ENCODE data around the gene KDM2A.
"Not testable (repeated sequence)": the region's sequence is repeated elsewhere in the genome, so short reads cannot be mapped to it uniquely, and the experiment has no call there.

Gene KDM2A

DNA sequence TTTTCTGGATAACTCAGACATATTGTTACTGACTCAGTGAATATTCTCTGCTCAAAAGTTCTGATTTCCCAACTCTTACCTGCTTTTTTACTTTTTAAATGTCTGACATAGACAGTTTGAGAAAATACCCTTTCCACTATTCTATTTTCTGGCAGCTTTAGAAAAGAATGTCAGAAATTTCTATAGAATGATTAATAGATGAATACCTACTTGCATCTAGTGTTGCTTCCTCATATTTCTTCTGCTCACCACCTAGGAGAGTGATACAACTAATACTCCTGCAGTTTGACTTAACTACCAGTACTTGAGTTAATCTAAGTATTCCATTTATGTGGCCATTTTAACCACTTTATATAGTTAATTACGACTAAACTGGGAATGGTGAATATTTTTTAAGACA, 55.2 kb downstream of the KDM2A start:
- no peak for DNase-seq

DNA sequence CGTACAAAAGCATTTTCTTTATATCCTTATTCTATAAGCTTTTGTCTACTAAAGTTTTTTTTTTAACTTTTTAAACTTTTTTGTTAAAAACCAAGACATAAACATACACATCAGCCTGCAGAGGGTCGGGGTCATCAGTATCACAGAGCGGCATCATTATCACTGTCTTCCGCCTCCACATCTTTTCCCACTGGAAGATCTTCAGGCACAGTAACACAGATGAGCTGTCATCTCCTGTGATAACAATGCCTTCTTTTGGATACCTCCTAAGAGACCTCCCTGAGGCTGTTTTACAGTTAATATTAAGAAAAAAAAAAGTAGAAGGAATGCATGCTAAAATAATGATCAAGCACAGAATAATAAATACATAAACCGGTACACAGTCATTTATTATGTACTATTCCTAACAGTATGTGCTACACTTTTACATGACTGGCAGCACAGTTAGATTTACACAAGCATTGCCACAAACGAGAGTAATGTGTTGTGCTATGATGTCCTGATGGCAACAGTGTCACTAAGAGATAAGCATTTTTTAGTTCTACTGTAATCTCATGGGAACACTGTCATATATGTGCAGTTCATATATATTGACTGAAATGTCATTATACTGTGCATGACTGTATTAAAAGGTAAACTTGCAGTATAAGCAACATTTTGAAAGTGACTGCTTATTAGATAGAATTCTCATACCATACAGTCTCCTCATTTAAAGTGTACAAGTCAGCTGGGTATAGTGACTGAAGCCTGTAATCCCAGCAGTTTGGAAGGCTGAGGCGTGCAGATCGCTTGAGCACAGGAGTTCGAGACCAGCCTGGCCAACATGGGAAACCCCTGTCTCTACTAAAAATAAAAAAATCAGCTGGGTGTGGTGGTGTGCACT, 58.6 kb downstream of the KDM2A start:
- no peak for DNase-seq

DNA sequence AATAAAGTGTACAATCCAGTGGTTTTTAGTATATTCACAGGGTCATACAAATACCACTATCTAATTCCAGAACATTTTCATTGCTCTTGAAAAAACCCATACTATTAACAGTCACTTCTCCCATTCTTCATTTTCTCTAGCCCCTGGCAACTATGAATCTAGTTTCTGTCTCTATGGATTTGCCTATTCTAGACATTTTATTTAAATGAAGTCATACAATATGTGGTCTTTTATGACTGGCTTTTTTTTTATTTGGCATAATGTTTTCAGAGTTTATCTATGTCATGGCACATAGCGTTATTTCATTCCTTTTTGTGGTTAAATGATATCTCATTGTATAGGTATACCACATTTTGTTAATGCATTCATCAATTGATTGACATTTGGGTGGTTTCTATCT, 59.4 kb downstream of the KDM2A start:
- no peak for DNase-seq

DNA sequence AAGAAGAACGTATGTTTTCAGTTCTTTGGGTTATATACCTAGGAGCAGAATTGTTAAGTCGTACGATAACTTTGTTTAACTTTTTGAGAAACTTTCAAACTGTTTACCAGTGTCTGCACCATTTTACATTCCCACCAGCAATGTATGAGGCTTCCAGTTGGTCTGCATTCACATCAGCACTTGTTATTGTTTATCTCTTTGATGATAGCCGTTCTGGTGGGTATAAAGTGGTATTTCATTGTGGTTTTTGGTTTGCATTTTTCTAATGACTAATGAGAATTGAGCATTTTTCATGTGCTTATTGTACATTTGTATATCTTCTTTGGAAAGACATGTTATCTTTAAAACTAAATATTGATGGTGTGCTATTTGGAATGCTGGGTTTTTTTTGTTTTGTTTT, 59.8 kb downstream of the KDM2A start:
- DNase-seq: no peak

DNA sequence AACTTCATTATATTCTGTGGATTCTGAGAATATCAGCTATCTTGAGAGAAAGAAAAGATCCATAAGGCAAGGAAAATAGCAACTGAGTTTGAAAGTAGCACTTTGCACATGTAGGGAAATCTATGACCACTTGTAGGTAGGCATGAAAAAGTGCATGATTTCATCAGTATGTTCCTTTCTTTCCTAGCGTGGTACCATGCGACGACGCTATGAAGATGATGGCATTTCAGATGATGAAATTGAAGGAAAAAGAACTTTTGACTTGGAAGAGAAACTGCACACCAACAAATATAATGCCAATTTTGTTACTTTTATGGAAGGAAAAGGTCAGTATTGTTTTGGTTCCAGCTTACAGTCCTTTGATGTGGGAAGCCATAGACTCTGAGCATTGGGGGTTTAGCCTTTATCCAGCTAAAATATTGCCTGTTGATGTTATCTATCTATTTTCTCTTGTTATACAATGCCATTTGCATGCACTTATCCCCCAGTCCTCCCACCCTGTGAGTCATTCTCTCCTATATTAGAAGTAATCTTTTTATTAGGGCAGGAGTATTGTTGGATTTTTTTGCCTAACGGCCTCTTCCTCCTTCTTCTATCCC, 60.9 kb downstream of the KDM2A start:
- DNase-seq: no peak

DNA sequence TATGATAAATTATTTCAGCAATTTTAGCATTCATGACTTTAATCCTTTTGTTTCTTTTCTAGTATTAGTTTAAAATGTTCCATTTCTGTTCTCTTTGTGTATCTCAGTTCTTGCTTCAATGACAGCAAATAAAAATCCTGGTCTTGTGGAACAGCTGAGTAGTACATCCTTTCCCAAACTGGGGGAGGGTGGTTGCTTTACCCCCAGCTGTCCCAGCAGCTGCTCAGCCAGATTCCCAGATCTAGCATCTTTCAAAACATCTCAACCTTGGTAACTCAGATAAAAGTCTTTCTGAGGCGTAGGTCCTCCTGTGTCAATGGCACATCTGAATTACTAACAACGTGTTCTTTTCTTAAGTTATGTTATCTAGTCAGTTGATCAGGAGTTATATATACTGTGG, 75.0 kb downstream of the KDM2A start:
- DNase-seq: no peak

DNA sequence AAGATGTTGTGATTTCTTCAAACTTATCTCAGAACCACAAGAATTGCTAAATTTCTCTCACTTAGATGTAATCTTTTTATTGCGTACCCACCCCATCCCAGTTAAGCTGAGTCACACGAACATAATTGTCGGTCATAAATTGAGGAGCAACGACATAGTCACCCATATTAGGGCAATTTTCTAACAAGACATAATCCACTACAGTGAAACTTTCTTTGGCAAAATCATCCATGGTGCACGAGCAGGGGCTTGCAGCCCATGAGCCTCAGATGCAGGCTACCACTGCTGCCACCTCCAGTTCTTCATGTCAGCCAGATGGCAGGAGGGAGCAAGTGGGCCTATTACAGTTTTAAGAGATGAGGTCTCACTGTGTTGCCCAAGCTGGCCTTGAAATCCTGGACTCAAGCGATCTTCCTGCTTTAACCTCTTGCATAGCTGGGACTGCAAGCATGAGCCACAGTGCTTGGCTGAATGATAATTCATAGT, 77.0 kb downstream of the KDM2A start:
- no peak for DNase-seq

DNA sequence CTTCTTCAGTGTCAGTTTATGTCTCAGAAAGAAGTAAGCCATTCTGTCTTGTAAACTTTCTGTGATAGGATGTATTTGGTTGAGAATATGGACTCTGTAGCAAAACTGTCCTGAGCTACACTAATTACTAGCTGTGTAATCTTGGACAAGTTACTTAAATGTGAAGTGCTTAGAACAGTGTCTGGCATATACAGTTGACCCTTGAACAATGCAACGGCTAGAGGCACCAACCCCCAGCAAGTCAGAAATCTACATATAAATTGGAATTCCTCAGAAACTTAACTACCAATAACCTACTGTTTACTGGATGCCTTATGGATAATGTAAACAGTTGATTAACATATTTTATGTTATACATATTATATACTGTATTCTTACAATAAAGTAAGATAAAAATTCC, 78.5 kb downstream of the KDM2A start:
- DNase-seq: no peak

DNA sequence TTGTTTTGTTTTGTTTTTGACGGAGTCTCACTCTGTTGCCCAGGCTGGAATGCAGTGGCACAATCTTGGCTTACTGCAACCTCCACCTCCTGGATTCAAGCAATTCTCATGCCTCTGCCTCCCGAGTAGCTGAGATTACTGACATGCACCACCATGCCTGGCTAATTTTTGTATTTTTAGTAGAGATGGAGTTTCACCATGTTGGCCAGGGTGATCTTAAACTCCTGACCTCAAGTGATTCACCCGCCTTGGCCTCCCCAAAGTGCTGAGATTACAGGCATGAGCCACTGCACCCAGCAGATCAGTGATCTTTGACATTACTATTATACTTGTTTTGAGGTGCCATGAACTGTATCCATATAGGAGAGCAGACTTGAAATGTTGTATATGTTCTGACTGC, 79.7 kb downstream of the KDM2A start:
- not testable (repeated sequence) for DNase-seq

DNA sequence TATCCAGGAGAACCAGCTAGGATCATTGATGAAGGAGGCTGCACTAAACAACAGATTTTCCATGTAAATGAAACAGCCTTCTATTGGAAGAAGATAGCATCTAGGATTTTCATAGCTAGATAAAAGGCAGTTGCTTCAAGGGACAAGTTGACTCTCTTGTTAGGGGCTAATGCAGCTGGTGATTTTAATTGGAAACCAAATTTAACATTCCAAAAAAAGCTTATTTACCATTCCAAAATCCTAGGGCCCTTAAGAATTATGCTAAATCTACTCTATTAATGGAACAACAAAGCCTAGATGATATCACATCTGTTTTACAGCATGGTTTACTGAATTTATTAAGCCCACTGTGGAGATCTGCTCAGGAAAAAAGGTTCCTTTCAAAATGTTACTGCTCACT, 80.7 kb downstream of the KDM2A start:
- DNase-seq: no peak

DNA sequence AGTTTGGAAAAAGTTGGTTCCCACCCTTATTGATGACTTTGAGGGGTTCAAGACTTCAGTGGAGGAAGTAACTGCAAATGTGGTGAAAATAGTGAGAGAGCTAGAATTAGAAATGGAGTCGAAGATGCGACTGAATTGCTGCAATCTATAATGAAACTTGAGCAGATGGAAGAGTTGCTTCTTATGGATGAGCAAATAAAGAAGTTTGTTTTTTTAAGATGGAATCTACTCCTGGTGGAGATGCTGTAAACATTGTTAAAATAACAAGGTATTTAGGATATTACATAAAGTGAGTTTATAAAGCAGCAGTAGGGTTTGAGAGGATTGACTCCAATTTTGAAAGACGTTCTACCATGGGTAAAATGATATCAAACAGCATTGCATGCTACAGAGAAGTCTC, 83.0 kb downstream of the KDM2A start:
- no peak for DNase-seq

DNA sequence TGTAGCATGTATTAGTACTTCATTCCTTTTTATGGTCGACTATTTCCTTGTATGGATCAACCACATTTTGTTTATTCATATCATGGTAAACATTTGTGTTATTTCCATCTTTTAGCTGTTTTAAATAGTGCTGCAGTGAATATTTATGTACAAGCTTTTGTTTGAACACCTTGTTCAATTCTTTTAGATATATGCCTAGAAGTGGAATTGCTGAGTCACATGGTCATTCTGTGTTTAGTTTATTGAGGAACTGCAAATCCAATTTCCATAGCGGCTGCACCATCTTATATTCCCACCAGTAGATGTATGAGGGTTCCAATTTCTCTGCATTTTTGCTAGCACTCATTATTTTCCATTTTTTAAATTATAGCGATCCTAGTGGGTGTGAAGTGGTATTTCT, 85.8 kb downstream of the KDM2A start:
- no peak for DNase-seq

DNA sequence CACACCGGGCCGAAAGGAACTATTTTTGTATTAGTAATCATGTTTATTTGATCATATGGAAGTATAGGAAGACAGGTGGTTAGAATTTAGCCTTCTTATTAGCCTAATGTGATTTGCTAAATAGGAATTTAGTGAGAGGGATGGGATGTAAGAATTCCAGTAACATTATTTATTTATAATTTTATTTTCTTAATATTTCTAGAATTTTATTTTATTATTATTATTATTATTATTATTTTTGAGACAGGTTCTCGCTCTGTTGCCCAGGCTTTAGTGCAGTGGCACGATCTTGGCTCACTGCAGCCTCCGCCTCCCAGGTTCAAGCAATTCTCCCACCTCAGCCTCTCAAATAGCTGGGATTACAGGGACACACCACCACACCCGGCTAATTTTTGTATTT, 90.2 kb downstream of the KDM2A start:
- not testable (repeated sequence) for DNase-seq

DNA sequence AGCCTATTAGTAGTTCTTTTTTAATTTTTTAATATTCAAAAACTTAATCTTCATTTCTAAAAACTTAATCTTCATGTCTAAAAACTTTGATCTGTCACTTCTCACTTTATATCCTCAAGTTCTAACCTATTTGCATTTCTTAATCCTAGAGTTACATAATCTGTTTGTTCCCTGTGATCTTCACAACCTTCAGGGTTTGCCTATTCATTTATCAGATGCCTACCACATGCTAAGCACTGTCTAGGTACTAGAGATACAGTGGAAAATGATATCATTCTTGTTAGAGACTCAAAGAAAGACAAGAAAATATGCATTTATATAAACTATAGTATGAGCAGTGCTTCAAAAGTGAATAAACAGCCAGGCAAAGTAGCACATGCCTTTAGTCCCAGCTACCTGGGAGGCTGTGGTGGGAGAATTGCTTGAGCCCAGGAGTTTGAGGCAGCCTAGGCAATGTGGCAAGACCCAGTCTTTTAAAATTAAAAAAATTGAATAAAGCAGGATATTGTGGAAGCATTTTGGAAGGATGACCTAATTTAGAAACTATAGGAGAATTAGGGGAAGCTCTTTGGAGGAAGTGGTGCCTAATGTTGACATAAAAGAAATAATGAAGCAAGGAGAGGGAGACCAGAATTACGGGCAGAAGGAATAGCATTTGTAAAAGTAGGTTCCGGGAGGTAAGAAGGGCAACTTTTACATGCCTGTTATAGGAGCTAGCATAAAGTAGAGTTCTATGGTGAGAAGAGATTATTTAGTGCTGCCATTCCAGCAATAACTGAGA, 92.8 kb downstream of the KDM2A start:
- no peak for DNase-seq

DNA sequence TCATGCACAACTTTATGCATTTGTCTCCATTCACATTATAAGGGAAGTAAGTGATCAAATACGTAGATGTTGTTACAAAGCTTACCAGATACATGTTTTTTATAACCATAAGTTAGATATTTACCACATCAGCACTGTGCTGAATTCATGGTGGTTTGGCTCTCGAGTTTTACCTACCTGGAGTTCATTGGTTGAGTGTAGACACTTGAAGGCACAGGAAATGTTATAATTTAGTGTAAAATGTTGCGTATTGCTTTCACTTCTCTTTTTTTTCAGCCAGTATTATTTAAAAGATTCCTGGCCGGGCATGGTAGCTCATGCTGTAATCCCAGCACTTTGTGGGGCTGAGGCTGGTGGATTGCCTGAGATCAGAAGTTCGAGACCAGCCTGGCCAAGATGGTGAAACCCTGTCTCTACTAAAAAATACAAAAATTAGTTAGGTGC, 94.1 kb downstream of the KDM2A start:
- DNase-seq: no peak

DNA sequence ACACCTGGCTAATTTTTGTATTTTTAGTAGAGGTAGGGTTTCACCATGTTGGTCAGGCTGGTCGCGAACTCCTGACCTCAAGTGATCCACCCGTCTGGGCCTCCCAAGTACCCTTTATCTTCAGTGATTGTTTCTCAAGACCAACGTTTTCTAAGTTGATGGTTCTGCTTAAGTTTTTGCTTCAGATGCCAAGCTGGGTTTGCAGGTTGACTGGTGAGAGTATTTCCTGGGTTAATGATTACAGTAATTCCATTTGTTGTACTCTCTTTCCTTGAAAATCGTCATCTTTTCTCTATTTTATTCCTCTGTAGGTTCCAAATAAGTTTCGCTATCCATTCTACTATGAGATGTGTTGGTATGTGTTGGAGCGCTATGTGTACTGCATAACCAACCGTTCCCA, 108.7 kb downstream of the KDM2A start:
- no peak for DNase-seq

DNA sequence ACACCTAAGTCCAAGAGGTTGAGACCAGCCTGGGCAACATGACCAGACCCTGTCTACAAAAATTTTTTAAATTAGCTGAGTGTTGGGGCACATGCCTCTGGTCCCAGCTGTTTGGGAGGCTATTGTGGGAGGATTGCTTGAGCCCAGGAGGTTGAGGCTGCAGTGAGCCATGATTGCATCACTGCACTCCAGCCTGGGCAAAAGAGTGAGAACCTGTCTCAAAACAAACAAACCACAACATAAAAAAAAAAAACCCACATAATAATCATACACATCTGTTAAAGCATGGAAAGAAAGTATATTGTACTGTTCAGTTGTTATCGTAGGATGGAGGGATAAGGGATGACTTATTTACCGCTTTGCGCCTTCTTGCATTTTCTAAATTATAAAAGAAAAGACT, 111.3 kb downstream of the KDM2A start:
- no peak for DNase-seq

DNA sequence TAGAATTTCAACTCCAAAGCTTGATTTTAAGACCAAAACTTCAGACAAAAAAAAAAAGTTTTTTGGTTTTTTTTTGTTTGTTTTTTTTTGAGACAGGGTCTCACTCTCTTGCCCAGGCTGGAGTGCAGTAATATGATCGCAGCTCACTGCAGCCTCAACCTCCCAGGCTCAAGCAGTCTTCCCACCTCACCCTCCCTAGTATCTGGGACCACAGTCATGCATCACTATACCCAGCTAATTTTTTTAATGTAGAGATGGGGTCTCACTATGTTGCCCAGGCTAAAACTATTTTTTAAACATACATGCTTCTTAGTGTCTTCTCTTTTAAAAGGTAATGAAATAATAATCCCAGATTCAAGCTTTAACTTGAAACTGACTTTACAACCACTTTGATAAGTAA, 111.8 kb downstream of the KDM2A start:
- DNase-seq: no peak

DNA sequence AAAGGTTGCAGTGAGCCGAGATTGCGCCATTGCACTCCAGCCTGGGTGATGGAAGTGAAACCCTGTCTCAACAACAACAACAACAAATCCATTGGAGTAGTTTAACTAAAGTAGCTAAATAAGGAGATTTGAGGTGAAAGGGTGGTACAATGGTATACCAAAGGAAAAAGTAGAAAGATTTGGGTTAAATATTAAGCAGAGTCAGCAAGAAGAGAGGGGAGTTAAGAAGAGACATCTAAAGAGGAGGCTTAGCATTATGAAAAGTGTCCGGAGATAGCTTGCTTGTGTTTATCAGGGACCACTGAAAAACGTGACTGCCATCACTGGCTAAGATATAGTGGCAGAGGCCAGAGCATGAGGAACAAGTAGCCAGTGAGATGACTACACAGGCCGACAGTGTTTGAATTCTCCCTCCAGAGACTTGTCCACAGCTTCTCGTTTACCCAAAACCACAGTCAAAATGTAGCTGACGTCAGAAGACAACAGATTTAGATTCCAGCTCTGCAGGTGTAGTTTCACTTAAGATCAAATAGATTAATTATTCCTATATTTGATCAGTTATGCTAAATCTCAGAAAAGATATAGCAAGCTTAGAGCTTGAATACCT, 114.6 kb downstream of the KDM2A start:
- no peak for DNase-seq

DNA sequence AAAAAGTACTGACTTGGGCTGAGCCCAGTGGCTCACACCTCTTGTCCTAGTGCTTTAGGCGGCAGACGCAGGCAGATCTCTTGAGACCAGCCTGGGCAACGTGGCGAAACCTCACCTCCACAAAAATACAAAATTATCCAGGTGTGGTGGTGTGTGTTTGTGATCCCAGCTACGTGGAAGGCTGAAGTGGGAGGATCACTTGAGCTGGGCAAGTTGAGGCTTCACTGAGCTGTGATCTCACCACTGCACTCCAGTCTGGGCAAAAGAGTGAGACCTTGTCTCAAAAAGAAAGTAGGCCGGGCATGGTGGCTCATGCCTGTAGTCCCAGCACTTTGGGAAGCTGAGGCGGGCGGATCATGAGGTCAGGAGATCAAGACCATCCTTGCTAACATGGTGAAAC, 115.5 kb downstream of the KDM2A start:
- DNase-seq: not testable (repeated sequence)

DNA sequence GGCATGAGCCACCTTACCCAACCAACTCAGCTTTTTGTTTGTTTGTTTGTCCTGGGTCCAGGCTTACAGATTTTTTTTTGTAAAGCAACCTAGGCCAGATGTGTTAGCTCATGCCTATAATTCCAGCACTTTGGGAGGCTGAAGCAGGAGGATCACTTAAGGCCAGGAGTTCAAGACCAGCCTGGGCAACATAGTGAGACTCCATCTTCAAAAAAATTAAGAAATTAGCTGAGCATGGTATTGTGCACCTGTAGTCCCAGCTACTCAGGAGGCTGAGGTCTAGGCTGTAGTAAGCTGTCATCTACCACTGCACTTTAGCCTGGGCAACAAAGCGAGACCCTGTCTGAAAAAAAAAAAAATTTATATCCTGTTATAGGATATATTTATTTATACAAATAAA, 118.5 kb downstream of the KDM2A start:
- DNase-seq: no peak

DNA sequence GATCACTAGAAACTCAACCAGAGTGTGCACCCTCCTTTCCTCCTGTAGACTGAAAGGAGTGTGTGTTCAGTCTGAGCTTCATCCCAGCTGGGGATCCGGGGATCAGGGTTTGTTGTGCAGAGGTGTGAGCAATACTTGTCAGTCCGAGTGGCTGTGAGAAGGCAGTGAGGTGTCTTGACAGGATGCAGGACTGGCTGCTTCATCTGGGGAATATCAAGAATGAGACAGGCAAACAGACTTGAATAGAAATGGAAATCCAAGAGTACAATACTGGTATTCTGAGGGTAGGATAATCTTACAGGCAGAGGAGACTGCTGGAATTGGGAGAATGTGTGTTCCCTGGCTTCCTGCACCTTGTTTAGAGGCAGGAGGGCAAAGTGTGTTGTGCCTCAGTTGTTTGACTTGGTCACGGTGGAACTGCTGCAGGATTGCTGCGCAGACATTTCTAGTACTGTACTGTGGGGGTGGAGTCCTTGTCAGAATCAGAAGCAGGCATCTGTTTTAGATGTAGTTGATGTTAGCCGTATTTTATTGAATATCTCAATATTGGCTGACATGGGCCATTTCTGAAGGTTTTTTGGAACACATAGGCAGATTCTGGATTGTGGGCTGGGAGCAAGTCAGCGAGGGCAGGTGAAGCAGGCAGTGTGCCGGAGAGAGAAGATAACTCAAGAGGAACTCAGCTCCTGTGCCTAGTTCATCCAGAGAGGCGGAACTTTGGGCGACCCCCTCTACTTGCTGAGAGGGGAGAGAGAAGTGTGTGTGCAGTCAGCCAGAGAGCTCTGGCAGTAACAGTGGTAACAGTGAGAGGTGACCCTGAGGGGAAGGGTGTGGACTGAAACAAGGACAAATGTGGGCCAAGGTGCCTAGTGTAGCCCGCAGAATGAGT, 120.1 kb downstream of the KDM2A start:
- no peak for DNase-seq
